Lower lobe of right lung (tissue), 2 donors: ENCODE measurements around the gene SRRM5. TPM values are rescaled to one million over a fixed set of nuclear protein-coding genes. Genes with fewer than 3 reads are reported as not detected.
A peak's percentile ranks its signal among the peaks of the same experiment; 100 is the strongest.

Source experiments
- ATAC-seq, 2 donors: fragments of 200-7000 bp; cut with Tn5 transposase; one replicate each; pipeline ENCODE4 v1.9.1; 2020 to 2022; ENCODE audit warnings: mild to moderate bottlenecking in 2 of 2, moderate library complexity in 2 of 2
- DNase-seq: peaks from one replicate; pipeline ENCODE4 v3.0.0-alpha.2; 2020
- H3K27ac ChIP-seq: fragments of 200-600 bp; one replicate; pipeline ENCODE4 v1.8.0; 2022
- H3K27me3 ChIP-seq: fragments of 200-600 bp; one replicate; pipeline ENCODE4 v1.8.0; 2022; ENCODE audit warnings: low read depth
- H3K36me3 ChIP-seq: fragments of 200-600 bp; one replicate; pipeline ENCODE4 v1.8.0; 2022; ENCODE audit warnings: mild to moderate bottlenecking
- H3K4me1 ChIP-seq: fragments of 200-600 bp; one replicate; pipeline ENCODE4 v1.8.0; 2022
- H3K4me3 ChIP-seq: fragments of 200-600 bp; one replicate; pipeline ENCODE4 v1.8.0; 2022; ENCODE audit warnings: mild to moderate bottlenecking
- H3K9me3 ChIP-seq: fragments of 200-600 bp; one replicate; pipeline ENCODE4 v1.8.0; 2022
- CTCF ChIP-seq: fragments of 200-600 bp; IDR thresholded peaks from one replicate; pipeline ENCODE4 v1.8.0; 2022; ENCODE audit warnings: antibody characterized with exemption, mild to moderate bottlenecking
- intact Hi-C: fragments of 100-400 bp; cut with DNase I; formaldehyde crosslinking; loops from one replicate; pipeline ENCODE4 v1.11.0; 2022
- total RNA-seq: library from RNA; stranded (reverse); fragmentation: NEBNext Ultra II Directional; extraction: Animal tissue kit (Norgen Biotek cat#: 25700); gene quantifications from one replicate; pipeline ENCODE4 v1.2.1, GENCODE V29; 2021
- donor health status: DM: no; HTN: yes; CAD: no; lungs with severe emphysema.

The SRRM5 gene
- total RNA-seq, 1 donor from 2014 or later: 0.24 TPM

DNA sequence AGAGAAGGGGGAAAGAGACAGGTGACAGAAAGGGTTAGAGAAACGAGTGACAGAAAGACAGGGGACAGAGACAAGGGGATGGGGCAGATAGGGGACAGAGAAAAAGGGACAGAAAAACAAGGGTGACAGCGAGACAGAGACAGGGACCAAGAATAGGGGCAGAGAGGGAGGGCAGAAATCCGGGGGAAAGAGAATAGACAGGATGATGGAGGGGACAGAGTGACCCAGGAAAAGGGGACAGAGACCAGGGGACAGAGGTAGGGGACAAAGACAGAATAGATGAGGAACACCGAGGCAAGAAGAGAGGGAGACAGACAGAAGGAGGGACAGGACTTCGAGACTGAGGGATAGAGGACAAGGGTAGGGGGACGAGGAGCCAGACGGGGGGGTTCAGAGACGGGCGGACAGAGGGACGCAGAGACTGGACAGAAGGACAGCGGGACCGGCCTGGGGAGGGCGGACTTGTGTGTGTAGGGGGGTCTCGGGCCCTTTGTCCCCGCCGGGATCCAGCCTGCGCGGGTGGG lies 27.2 kb downstream of the SRRM5 start:
- Histone ChIP-seq H3K4me1 (peaks cover 8% of the 10 kb centered on the region), H3K27ac (no peak overlapping the region), H3K36me3 (no peaks in the 10 kb centered on the region), H3K4me3 (peak overlapping the region; percentile 37), H3K27me3 (peaks cover 8% of the 10 kb centered on the region), H3K9me3 (no peaks in the 10 kb centered on the region)
- TF ChIP-seq CTCF: no peak
- ATAC-seq (no peak), DNase-seq (no peak)
- intact Hi-C loops: no loop called here

DNA sequence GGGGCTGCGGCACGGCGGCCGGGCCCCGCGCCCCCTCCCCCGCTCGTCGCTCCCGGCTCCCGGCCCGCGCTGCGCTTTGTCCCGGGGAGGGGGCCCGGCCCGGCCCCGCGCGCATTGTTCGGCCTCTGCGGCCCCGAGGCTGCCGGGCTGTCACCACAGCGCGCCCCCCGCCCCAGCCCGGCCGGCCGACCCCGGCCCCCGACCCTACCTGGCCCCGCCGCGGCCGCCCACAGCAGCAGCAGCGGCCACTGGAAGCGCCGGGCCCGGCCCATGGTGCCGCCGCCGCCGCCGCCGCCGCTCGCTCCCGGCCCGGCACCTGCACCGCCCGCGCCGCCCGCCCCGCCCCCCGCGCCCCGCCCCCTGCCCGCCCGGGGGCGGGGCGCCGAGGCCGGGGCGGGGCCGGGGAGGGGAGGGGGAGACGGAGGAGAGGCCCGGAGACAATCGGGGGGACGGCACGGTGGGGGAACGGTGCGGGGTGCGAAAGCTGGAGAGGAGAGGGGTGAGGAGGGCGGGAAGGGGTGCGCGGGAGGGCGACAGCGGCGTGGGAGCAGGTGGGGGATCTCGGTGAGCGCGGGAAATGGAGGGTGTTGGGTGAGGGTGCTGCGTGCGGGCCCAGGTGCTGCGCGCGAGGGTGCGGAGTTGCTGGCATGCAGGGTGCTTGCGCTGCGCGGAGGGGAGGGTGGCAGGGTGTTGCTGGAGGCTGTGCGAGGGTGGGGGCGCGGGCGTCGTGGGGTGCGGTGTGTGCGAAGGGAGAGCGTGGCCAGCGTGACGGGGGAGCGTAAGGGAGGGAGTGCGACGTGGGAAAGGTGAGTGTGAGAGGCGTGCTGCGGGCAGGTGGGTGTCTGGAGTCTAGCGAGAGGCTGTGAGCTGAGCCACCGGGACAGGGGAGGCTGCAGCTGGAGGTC lies 27.9 kb downstream of the SRRM5 start, which contains the start of gene CADM4:
Gene CADM4 (minus strand): TSS at position 332 of the 905 bp plus-strand sequence. CDS start 60 bp downstream, at position 272.
- Histone ChIP-seq H3K36me3 (no peaks in the 10 kb centered on the region), H3K4me3 (peak within 1 kb of the TSS; percentile 54), H3K9me3 (no peaks in the 10 kb centered on the region), H3K4me1 (peaks cover 8% of the 10 kb centered on the region), H3K27me3 (peaks cover 8% of the 10 kb centered on the region), H3K27ac (no peak within 1 kb of the TSS)
- DNase-seq (peak; percentile 72), ATAC-seq (peak; percentile 80 to 84)
- no peak for TF ChIP-seq CTCF
- intact Hi-C loops: no loop called here

DNA sequence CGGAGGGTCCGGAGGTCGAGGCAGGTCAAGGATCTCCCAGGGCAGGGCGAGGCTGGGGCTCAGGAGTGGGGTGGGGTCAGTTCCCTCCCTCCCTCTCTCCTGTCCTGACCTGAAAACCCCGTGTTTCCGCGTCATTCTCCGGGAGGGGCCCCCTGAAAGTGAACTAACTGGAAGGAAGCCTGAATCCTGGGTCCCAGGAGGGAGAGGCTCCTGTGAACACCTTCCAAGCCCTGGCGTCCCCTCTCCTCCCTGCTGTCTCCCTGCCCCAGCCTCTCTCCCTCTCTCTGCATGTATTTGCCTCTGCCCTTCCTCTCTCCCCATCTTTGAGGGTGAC lies 28.5 kb downstream of the SRRM5 start:
- ATAC-seq (peak; percentile 18 to 40), DNase-seq (no peak)
- Histone ChIP-seq H3K27ac (no peak overlapping the region), H3K36me3 (no peaks in the 10 kb centered on the region), H3K4me3 (peak overlapping the region; percentile 54), H3K4me1 (peaks cover 8% of the 10 kb centered on the region), H3K9me3 (no peaks in the 10 kb centered on the region), H3K27me3 (peaks cover 8% of the 10 kb centered on the region)
- no peak for TF ChIP-seq CTCF
- intact Hi-C loops: no loop called here

GRCh38 chr19:43641333-43641732 lies 29.4 kb downstream of the SRRM5 start:
- Histone ChIP-seq H3K36me3 (no peaks in the 10 kb centered on the region), H3K4me3 (no peak overlapping the region), H3K4me1 (peaks cover 8% of the 10 kb centered on the region), H3K9me3 (no peaks in the 10 kb centered on the region), H3K27me3 (peaks cover 4% of the 10 kb centered on the region), H3K27ac (no peak overlapping the region)
- no peak for TF ChIP-seq CTCF
- no peak for DNase-seq
- ATAC-seq: no peak
- intact Hi-C loops: no loop called here

DNA sequence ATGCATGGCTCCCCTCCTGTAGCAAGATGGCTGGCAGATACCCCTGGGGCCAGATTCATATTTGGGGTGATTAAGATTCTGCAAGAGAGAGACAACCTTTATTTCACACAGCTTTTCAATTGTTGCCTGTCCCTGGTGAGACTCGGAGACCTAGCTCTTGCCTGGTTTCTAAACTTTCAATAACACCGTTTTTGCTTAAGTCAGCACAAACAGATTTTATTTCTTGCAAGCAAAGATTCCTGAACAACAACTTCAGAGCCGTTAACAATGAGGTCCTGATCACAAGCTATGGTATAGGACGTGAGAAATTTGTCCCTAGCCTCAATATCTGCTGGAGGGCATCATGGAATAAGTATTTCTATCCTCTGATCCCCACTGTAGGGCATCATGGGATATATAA lies 30.6 kb downstream of the SRRM5 start:
- Histone ChIP-seq H3K27me3 (peaks cover 3% of the 10 kb centered on the region), H3K9me3 (no peaks in the 10 kb centered on the region), H3K27ac (no peak overlapping the region), H3K4me3 (no peak overlapping the region), H3K4me1 (peaks cover 8% of the 10 kb centered on the region), H3K36me3 (peaks cover 12% of the 10 kb centered on the region)
- intact Hi-C loops: no loop called here
- DNase-seq: no peak
- ATAC-seq: no peak
- no peak for TF ChIP-seq CTCF
